Dendritic cell treated with granulocyte-macrophage colony-stimulating factor and Interleukin-4, amounts not matched to agents 40 ng/mL and 50 ng/mL, for 4 days (primary cell): ENCODE results near the gene RMND1.

Experiments used
- H3K27ac Mint-ChIP-seq: one replicate; pipeline ENCODE4 v1.8.0; 2022; ENCODE audit warnings: mild to moderate bottlenecking, mixed read lengths
- H3K27me3 Mint-ChIP-seq: one replicate; pipeline ENCODE4 v1.8.0; 2022; ENCODE audit warnings: mild to moderate bottlenecking, mixed read lengths
- H3K36me3 Mint-ChIP-seq: one replicate; pipeline ENCODE4 v1.8.0; 2022; ENCODE audit warnings: low read depth, mixed read lengths
- H3K4me1 Mint-ChIP-seq: one replicate; pipeline ENCODE4 v1.8.0; 2022; ENCODE audit warnings: low read depth, mixed read lengths
- H3K4me3 Mint-ChIP-seq: one replicate; pipeline ENCODE4 v1.8.0; 2022; ENCODE audit warnings: mild to moderate bottlenecking, moderate library complexity, mixed read lengths
- H3K9me3 Mint-ChIP-seq: one replicate; pipeline ENCODE4 v1.8.0; 2022; ENCODE audit warnings: mixed read lengths
- intact Hi-C: fragments of 100-400 bp; cut with micrococcal nuclease; formaldehyde crosslinking; loops from one replicate; pipeline ENCODE4 v1.15.0; 2022

Gene RMND1

GRCh38 chr6:151425561-151425960 lies 26.4 kb downstream of the RMND1 start:
- Mint-ChIP-seq H3K9me3 (no peaks in the 10 kb centered on the region), H3K36me3 (peaks cover 89% of the 10 kb centered on the region), H3K4me1 (no peaks in the 10 kb centered on the region), H3K27me3 (no peaks in the 10 kb centered on the region), H3K27ac (no peak overlapping the region), H3K4me3 (no peak overlapping the region)
- intact Hi-C loops = no loop called here

- Mint-ChIP-seq H3K4me1 (no peaks in the 10 kb centered on the region), H3K36me3 (peaks cover 73% of the 10 kb centered on the region), H3K27me3 (no peaks in the 10 kb centered on the region), H3K4me3 (no peak overlapping the region), H3K27ac (no peak overlapping the region), H3K9me3 (no peaks in the 10 kb centered on the region)
- intact Hi-C loops = no loop called here
Measured at GRCh38 chr6:151422981-151423380, 28.9 kb downstream of the RMND1 start.

GRCh38 chr6:151417477-151417876 lies 34.4 kb downstream of the RMND1 start:
- no peak overlapping the region for H3K4me3 Mint-ChIP-seq

GRCh38 chr6:151414641-151415260 lies 37.2 kb downstream of the RMND1 start:
- Mint-ChIP-seq H3K27ac (no peak overlapping the region), H3K9me3 (peaks cover 8% of the 10 kb centered on the region), H3K27me3 (no peaks in the 10 kb centered on the region), H3K36me3 (peaks cover 78% of the 10 kb centered on the region), H3K4me3 (no peak overlapping the region), H3K4me1 (peaks cover 13% of the 10 kb centered on the region)
- intact Hi-C loops = no loop called here

More at GRCh38 chr6:151417477-151417876, 34.4 kb downstream of the RMND1 start:
- intact Hi-C loops = no loop called here
- H3K27ac Mint-ChIP-seq = no peak overlapping the region
- H3K36me3 Mint-ChIP-seq = peaks cover 67% of the 10 kb centered on the region
- peaks cover 5% of the 10 kb centered on the region for H3K9me3 Mint-ChIP-seq
- no peaks in the 10 kb centered on the region for H3K27me3 Mint-ChIP-seq
- H3K4me1 Mint-ChIP-seq = peaks cover 11% of the 10 kb centered on the region

GRCh38 chr6:151413372-151414145 lies 38.4 kb downstream of the RMND1 start:
- intact Hi-C loops = no loop called here
- peaks cover 85% of the 10 kb centered on the region for H3K36me3 Mint-ChIP-seq
- H3K9me3 Mint-ChIP-seq = peaks cover 8% of the 10 kb centered on the region
- no peak overlapping the region for H3K4me3 Mint-ChIP-seq
- H3K27me3 Mint-ChIP-seq = no peaks in the 10 kb centered on the region
- H3K27ac Mint-ChIP-seq = peak overlapping the region; percentile 14
- H3K4me1 Mint-ChIP-seq = peaks cover 20% of the 10 kb centered on the region

- Mint-ChIP-seq H3K27me3 (no peaks in the 10 kb centered on the region), H3K36me3 (peaks cover 86% of the 10 kb centered on the region), H3K4me3 (no peak overlapping the region)
Measured at GRCh38 chr6:151412909-151413308, 39.0 kb downstream of the RMND1 start.

GRCh38 chr6:151409679-151410078 lies 42.2 kb downstream of the RMND1 start:
- intact Hi-C loops = no loop called here
- Mint-ChIP-seq H3K36me3 (peaks cover 91% of the 10 kb centered on the region), H3K4me3 (no peak overlapping the region), H3K4me1 (peaks cover 20% of the 10 kb centered on the region), H3K9me3 (peaks cover 8% of the 10 kb centered on the region), H3K27ac (no peak overlapping the region), H3K27me3 (no peaks in the 10 kb centered on the region)

More at GRCh38 chr6:151412909-151413308, 39.0 kb downstream of the RMND1 start:
- H3K4me1 Mint-ChIP-seq = peaks cover 20% of the 10 kb centered on the region
- intact Hi-C loops = no loop called here
- H3K9me3 Mint-ChIP-seq = peaks cover 8% of the 10 kb centered on the region
- peak overlapping the region; percentile 14 for H3K27ac Mint-ChIP-seq

- peaks cover 20% of the 10 kb centered on the region for H3K4me1 Mint-ChIP-seq
- peaks cover 91% of the 10 kb centered on the region for H3K36me3 Mint-ChIP-seq
- H3K27me3 Mint-ChIP-seq = no peaks in the 10 kb centered on the region
- no peak overlapping the region for H3K27ac Mint-ChIP-seq
- H3K9me3 Mint-ChIP-seq = peaks cover 8% of the 10 kb centered on the region
- no peak overlapping the region for H3K4me3 Mint-ChIP-seq
- intact Hi-C loops = no loop called here
Measured at GRCh38 chr6:151409260-151409659, 42.7 kb downstream of the RMND1 start.

- H3K36me3 Mint-ChIP-seq = peaks cover 91% of the 10 kb centered on the region
- no peak overlapping the region for H3K4me3 Mint-ChIP-seq
- no peaks in the 10 kb centered on the region for H3K27me3 Mint-ChIP-seq
- H3K4me1 Mint-ChIP-seq = peaks cover 20% of the 10 kb centered on the region
- intact Hi-C loops = no loop called here
- peaks cover 8% of the 10 kb centered on the region for H3K9me3 Mint-ChIP-seq
- H3K27ac Mint-ChIP-seq = no peak overlapping the region
Measured at GRCh38 chr6:151408858-151409257, 43.1 kb downstream of the RMND1 start.

GRCh38 chr6:151403919-151404308 lies 48.0 kb downstream of the RMND1 start:
- no peaks in the 10 kb centered on the region for H3K9me3 Mint-ChIP-seq
- H3K27me3 Mint-ChIP-seq = no peaks in the 10 kb centered on the region
- H3K36me3 Mint-ChIP-seq = peaks cover 57% of the 10 kb centered on the region
- intact Hi-C loops = no loop called here
- H3K4me3 Mint-ChIP-seq = no peak overlapping the region
- H3K4me1 Mint-ChIP-seq = peaks cover 25% of the 10 kb centered on the region
- no peak overlapping the region for H3K27ac Mint-ChIP-seq

GRCh38 chr6:151402228-151402627 lies 49.7 kb downstream of the RMND1 start:
- Mint-ChIP-seq H3K27ac (no peak overlapping the region), H3K36me3 (peaks cover 56% of the 10 kb centered on the region), H3K4me1 (peaks cover 22% of the 10 kb centered on the region), H3K9me3 (no peaks in the 10 kb centered on the region), H3K27me3 (no peaks in the 10 kb centered on the region), H3K4me3 (no peak overlapping the region)
- intact Hi-C loops = no loop called here

- Mint-ChIP-seq H3K36me3 (peaks cover 51% of the 10 kb centered on the region), H3K9me3 (no peaks in the 10 kb centered on the region), H3K4me3 (no peak overlapping the region), H3K27ac (peak overlapping the region; percentile 34), H3K4me1 (peaks cover 27% of the 10 kb centered on the region), H3K27me3 (no peaks in the 10 kb centered on the region)
- intact Hi-C loops = no loop called here
Measured at GRCh38 chr6:151400473-151400872, 51.5 kb downstream of the RMND1 start.

GRCh38 chr6:151399679-151400078 lies 52.2 kb downstream of the RMND1 start:
- Mint-ChIP-seq H3K27ac (no peak overlapping the region), H3K4me1 (peaks cover 35% of the 10 kb centered on the region), H3K36me3 (peaks cover 52% of the 10 kb centered on the region), H3K4me3 (no peak overlapping the region), H3K27me3 (no peaks in the 10 kb centered on the region), H3K9me3 (no peaks in the 10 kb centered on the region)
- intact Hi-C loops = no loop called here

GRCh38 chr6:151393410-151393809 lies 58.5 kb downstream of the RMND1 start:
- peak overlapping the region; percentile 97 for H3K27ac Mint-ChIP-seq
- no peaks in the 10 kb centered on the region for H3K9me3 Mint-ChIP-seq
- H3K36me3 Mint-ChIP-seq = peaks cover 72% of the 10 kb centered on the region
- no peaks in the 10 kb centered on the region for H3K27me3 Mint-ChIP-seq
- H3K4me3 Mint-ChIP-seq = no peak overlapping the region
- peaks cover 43% of the 10 kb centered on the region for H3K4me1 Mint-ChIP-seq
- intact Hi-C loops = loop anchor here (5.0 kb wide), 1 partner anchor 1646 kb away; the partner anchor contains the start of genes NUP43 and PCMT1
